GM21367 (cell line): ENCODE measurements around the gene ATXN1.

Source experiments
- ATAC-seq: cut with Tn5 transposase; IDR thresholded peaks from one replicate; pipeline ENCODE4 v1.9.1; 2021; ENCODE audit not compliant: unreplicated experiment

The ATXN1 gene

GRCh38 chr6:16324606-16325225, 436.5 kb downstream of the ATXN1 start:
- no peak for ATAC-seq

GRCh38 chr6:16324184-16324583, 437.1 kb downstream of the ATXN1 start:
- no peak for ATAC-seq

GRCh38 chr6:16322666-16323312, 438.5 kb downstream of the ATXN1 start:
- peak; percentile 57 for ATAC-seq

- no peak for ATAC-seq
Measured at GRCh38 chr6:16321826-16322225, 439.4 kb downstream of the ATXN1 start.

GRCh38 chr6:16321341-16321710, 439.9 kb downstream of the ATXN1 start:
- no peak for ATAC-seq

- no peak for ATAC-seq
Measured at GRCh38 chr6:16320533-16321340, 440.5 kb downstream of the ATXN1 start.

- ATAC-seq, result peak; percentile 52
Measured at GRCh38 chr6:16319813-16320532, 441.3 kb downstream of the ATXN1 start.

GRCh38 chr6:16318953-16319720, 442.1 kb downstream of the ATXN1 start:
- ATAC-seq, result no peak

GRCh38 chr6:16318538-16318937, 442.7 kb downstream of the ATXN1 start:
- ATAC-seq, result no peak

GRCh38 chr6:16316741-16317251, 444.5 kb downstream of the ATXN1 start:
- ATAC-seq, result no peak

GRCh38 chr6:16314296-16314695, 447.0 kb downstream of the ATXN1 start:
- ATAC-seq, result no peak

- ATAC-seq, result no peak
Measured at GRCh38 chr6:16313732-16314131, 447.5 kb downstream of the ATXN1 start.

GRCh38 chr6:16311763-16312162, 449.5 kb downstream of the ATXN1 start:
- ATAC-seq, result no peak

- no peak for ATAC-seq
Measured at GRCh38 chr6:16306334-16306733, 454.9 kb downstream of the ATXN1 start.

GRCh38 chr6:16305788-16306187, 455.5 kb downstream of the ATXN1 start:
- ATAC-seq, result peak; percentile 21

GRCh38 chr6:16305246-16305725, 456.0 kb downstream of the ATXN1 start:
- peak; percentile 82 for ATAC-seq

GRCh38 chr6:16302721-16303552, 458.3 kb downstream of the ATXN1 start:
- no peak for ATAC-seq

- peak; percentile 44 for ATAC-seq
Measured at GRCh38 chr6:16301511-16301910, 459.7 kb downstream of the ATXN1 start.

- no peak for ATAC-seq
Measured at GRCh38 chr6:16299861-16300260, 461.4 kb downstream of the ATXN1 start.
